GM12801 (cell line): ENCODE results near the gene CPS1.

Source experiments
- CTCF ChIP-seq: IDR thresholded peaks from one replicate; pipeline ENCODE4 v1.5.1; 2011; ENCODE audit warnings: control low read depth; ENCODE audit not compliant: insufficient read length; ENCODE audit errors: extremely low read depth

Gene CPS1

GRCh38 chr2:210657874-210658273 is 101.5 kb downstream of the CPS1 start:
- no peak for TF ChIP-seq CTCF

- no peak for TF ChIP-seq CTCF
Measured at GRCh38 chr2:210660751-210661150, 104.4 kb downstream of the CPS1 start.

- no peak for TF ChIP-seq CTCF
Measured at GRCh38 chr2:210662560-210662959, 106.2 kb downstream of the CPS1 start.

GRCh38 chr2:210663631-210664089 is 107.3 kb downstream of the CPS1 start:
- no peak for TF ChIP-seq CTCF

GRCh38 chr2:210667711-210668110 is 111.3 kb downstream of the CPS1 start:
- no peak for TF ChIP-seq CTCF

GRCh38 chr2:210671065-210671464 is 114.7 kb downstream of the CPS1 start:
- TF ChIP-seq CTCF: no peak

GRCh38 chr2:210673117-210673516 is 116.7 kb downstream of the CPS1 start:
- TF ChIP-seq CTCF: no peak

- TF ChIP-seq CTCF: no peak
Measured at GRCh38 chr2:210676067-210676466, 119.7 kb downstream of the CPS1 start.
